ENCODE measurements around the gene ATXN7L1.

- TF ChIP-seq CTCF (IDR thresholded peaks at IDR 0.05) (no peak), POLR2A (IDR thresholded peaks at IDR 0.05) (no peak)
Observed at GRCh38 chr7:105691680-105692564, 184.5 kb downstream of the ATXN7L1 start.

Data from Peyer's patch (tissue), 4 donors.